ENCODE data around the gene LDLRAD3. TPM values are rescaled to one million over a fixed set of nuclear protein-coding genes. Genes with fewer than 3 reads are reported as not detected.

Gene LDLRAD3
- total RNA-seq, 2 experiments from 2014 or later = not detected

- Histone ChIP-seq H3K9me2 (ENCODE audit: insufficient read depth, low read length) (no peaks in the 10 kb centered on the region), H3K9me3 (ENCODE audit: low read length) (no peaks in the 10 kb centered on the region), H3K4me3 (ENCODE audit: low read depth, low read length, poor library complexity, severe bottlenecking) (no peak overlapping the region), H3K79me2 (ENCODE audit: insufficient read depth, low read depth, low read length) (no peaks in the 10 kb centered on the region), H3K27ac (ENCODE audit: low read depth, low read length, poor library complexity, severe bottlenecking) (no peak overlapping the region), H4K20me1 (ENCODE audit: insufficient read depth, low read length) (no peaks in the 10 kb centered on the region), H3K4me2 (ENCODE audit: low read length) (no peak overlapping the region), H3K4me1 (ENCODE audit: insufficient read depth, low read length, poor library complexity, severe bottlenecking) (no peaks in the 10 kb centered on the region), H2AFZ (ENCODE audit: low read length) (no peak overlapping the region), H3K36me3 (ENCODE audit: insufficient read depth, low read length) (no peaks in the 10 kb centered on the region)
- TF ChIP-seq CTCF (conservative IDR thresholded peaks at IDR 0.05; ENCODE audit: low read length) (no peak), EZH2phosphoT487 (IDR thresholded peaks at IDR 0.05; ENCODE audit: borderline replicate concordance, low read depth, low read length) (no peak)
- POLR2A ChIA-PET = interaction anchor here (1.3 kb wide), 1 partner anchor 11 kb away, joined by 3 read pairs; no protein-coding TSS in a partner anchor
- intact Hi-C loops (cut with micrococcal nuclease; ENCODE audit: unreplicated experiment) = no loop called here
- DNase-seq (ENCODE audit: low spot score) = no peak
- CTCF ChIA-PET (ENCODE audit: unreplicated experiment) = no interaction called here
- no TSS peak for BruUV-seq (replicated peaks)
Measured at GRCh38 chr11:36247493-36247892, 303.6 kb downstream of the LDLRAD3 start.

- H3K4me1 ChIP-seq (ENCODE audit: insufficient read depth, low read length, poor library complexity, severe bottlenecking) = no peaks in the 10 kb centered on the region
- no peaks in the 10 kb centered on the region for H3K9me2 ChIP-seq (ENCODE audit: insufficient read depth, low read length)
- H3K79me2 ChIP-seq (ENCODE audit: insufficient read depth, low read depth, low read length) = no peaks in the 10 kb centered on the region
- no peak for TF ChIP-seq EZH2phosphoT487 (IDR thresholded peaks at IDR 0.05; ENCODE audit: borderline replicate concordance, low read depth, low read length)
- no peak for TF ChIP-seq CTCF (conservative IDR thresholded peaks at IDR 0.05; ENCODE audit: low read length)
- H3K4me3 ChIP-seq (ENCODE audit: low read depth, low read length, poor library complexity, severe bottlenecking) = no peak overlapping the region
- BruUV-seq (replicated peaks) = no TSS peak
- H3K36me3 ChIP-seq (ENCODE audit: insufficient read depth, low read length) = no peaks in the 10 kb centered on the region
- no peaks in the 10 kb centered on the region for H4K20me1 ChIP-seq (ENCODE audit: insufficient read depth, low read length)
- CTCF ChIA-PET (ENCODE audit: unreplicated experiment) = no interaction called here
- POLR2A ChIA-PET = interaction anchor here (0.6 to 1.3 kb wide), 3 partner anchors 10 to 107 kb away, joined by 3 read pairs; no protein-coding TSS in a partner anchor
- no peaks in the 10 kb centered on the region for H3K9me3 ChIP-seq (ENCODE audit: low read length)
- H3K27ac ChIP-seq (ENCODE audit: low read depth, low read length, poor library complexity, severe bottlenecking) = no peak overlapping the region
- intact Hi-C loops (cut with micrococcal nuclease; ENCODE audit: unreplicated experiment) = no loop called here
- no peak overlapping the region for H3K4me2 ChIP-seq (ENCODE audit: low read length)
- no peak for DNase-seq (ENCODE audit: low spot score)
- H2AFZ ChIP-seq (ENCODE audit: low read length) = no peak overlapping the region
Measured at GRCh38 chr11:36248436-36248835, 304.6 kb downstream of the LDLRAD3 start.

GRCh38 chr11:36249246-36249645, 305.4 kb downstream of the LDLRAD3 start:
- no peak overlapping the region for H3K4me2 ChIP-seq (ENCODE audit: low read length)
- no peaks in the 10 kb centered on the region for H3K9me2 ChIP-seq (ENCODE audit: insufficient read depth, low read length)
- DNase-seq (ENCODE audit: low spot score) = no peak
- no peak overlapping the region for H3K4me3 ChIP-seq (ENCODE audit: low read depth, low read length, poor library complexity, severe bottlenecking)
- no peaks in the 10 kb centered on the region for H3K4me1 ChIP-seq (ENCODE audit: insufficient read depth, low read length, poor library complexity, severe bottlenecking)
- POLR2A ChIA-PET = interaction anchor here (0.6 to 1.1 kb wide), 4 partner anchors 10 to 160 kb away, joined by 3 read pairs; no protein-coding TSS in a partner anchor
- no peak overlapping the region for H2AFZ ChIP-seq (ENCODE audit: low read length)
- BruUV-seq (replicated peaks) = no TSS peak
- H3K27ac ChIP-seq (ENCODE audit: low read depth, low read length, poor library complexity, severe bottlenecking) = no peak overlapping the region
- intact Hi-C loops (cut with micrococcal nuclease; ENCODE audit: unreplicated experiment) = no loop called here
- CTCF ChIA-PET (ENCODE audit: unreplicated experiment) = no interaction called here
- H3K79me2 ChIP-seq (ENCODE audit: insufficient read depth, low read depth, low read length) = no peaks in the 10 kb centered on the region
- TF ChIP-seq EZH2phosphoT487 (IDR thresholded peaks at IDR 0.05; ENCODE audit: borderline replicate concordance, low read depth, low read length) = no peak
- no peaks in the 10 kb centered on the region for H3K36me3 ChIP-seq (ENCODE audit: insufficient read depth, low read length)
- no peaks in the 10 kb centered on the region for H4K20me1 ChIP-seq (ENCODE audit: insufficient read depth, low read length)
- H3K9me3 ChIP-seq (ENCODE audit: low read length) = no peaks in the 10 kb centered on the region
